KMS-11 (cell line): ENCODE results near the gene REEP1.

Source experiments
- H2AFZ ChIP-seq: fragments of 200-600 bp; sonication (generic); 2 replicates; pipeline ENCODE4 v1.6.1; 2016; ENCODE audit warnings: antibody characterized with exemption, mixed run types, low read depth
- H3K27ac ChIP-seq: fragments of 200-600 bp; sonication (generic); 2 replicates; pipeline ENCODE4 v1.6.1; 2016; ENCODE audit warnings: mild to moderate bottlenecking, mixed run types
- H3K27me3 ChIP-seq: fragments of 200-600 bp; sonication (generic); 2 replicates; pipeline ENCODE4 v1.6.1; 2017; ENCODE audit warnings: mild to moderate bottlenecking, low read depth, mixed run types, moderate library complexity; ENCODE audit not compliant: insufficient read depth
- H3K36me3 ChIP-seq: fragments of 200-600 bp; sonication (generic); 2 replicates; pipeline ENCODE4 v1.6.1; 2017; ENCODE audit warnings: mild to moderate bottlenecking, mixed run types; ENCODE audit not compliant: insufficient read depth
- H3K4me1 ChIP-seq: fragments of 200-600 bp; sonication (generic); 2 replicates; pipeline ENCODE4 v1.6.1; 2016; ENCODE audit warnings: mild to moderate bottlenecking, low read depth, mixed run types; ENCODE audit not compliant: poor library complexity, severe bottlenecking
- H3K4me2 ChIP-seq: fragments of 200-600 bp; sonication (generic); 2 replicates; pipeline ENCODE4 v1.7.0; 2016; ENCODE audit warnings: mild to moderate bottlenecking, mixed run types
- H3K4me3 ChIP-seq: fragments of 200-600 bp; sonication (generic); IDR thresholded peaks from 2 replicates; pipeline ENCODE4 v1.6.1; 2017; ENCODE audit warnings: low read depth, low read length, mixed read lengths; ENCODE audit not compliant: insufficient read depth
- H3K79me2 ChIP-seq: fragments of 200-600 bp; sonication (generic); 2 replicates; pipeline ENCODE4 v1.6.1; 2016; ENCODE audit warnings: low read depth, mixed run types; ENCODE audit not compliant: insufficient read depth
- H3K9ac ChIP-seq: fragments of 200-600 bp; sonication (generic); 2 replicates; pipeline ENCODE4 v1.6.1; 2016; ENCODE audit warnings: mild to moderate bottlenecking, mixed run types
- H4K20me1 ChIP-seq: fragments of 200-600 bp; sonication (generic); 2 replicates; pipeline ENCODE4 v1.6.1; 2016; ENCODE audit warnings: mild to moderate bottlenecking, mixed run types; ENCODE audit not compliant: insufficient read depth
- TF ChIP-seq, protein P1 (sequence below): fragments of 200-600 bp; sonication (generic); conservative IDR thresholded peaks from 2 replicates; pipeline ENCODE4 v1.6.1; 2017; ENCODE audit warnings: low read depth, mild to moderate bottlenecking, antibody characterized with exemption, low read length, moderate library complexity, mixed read lengths

Gene REEP1

DNA sequence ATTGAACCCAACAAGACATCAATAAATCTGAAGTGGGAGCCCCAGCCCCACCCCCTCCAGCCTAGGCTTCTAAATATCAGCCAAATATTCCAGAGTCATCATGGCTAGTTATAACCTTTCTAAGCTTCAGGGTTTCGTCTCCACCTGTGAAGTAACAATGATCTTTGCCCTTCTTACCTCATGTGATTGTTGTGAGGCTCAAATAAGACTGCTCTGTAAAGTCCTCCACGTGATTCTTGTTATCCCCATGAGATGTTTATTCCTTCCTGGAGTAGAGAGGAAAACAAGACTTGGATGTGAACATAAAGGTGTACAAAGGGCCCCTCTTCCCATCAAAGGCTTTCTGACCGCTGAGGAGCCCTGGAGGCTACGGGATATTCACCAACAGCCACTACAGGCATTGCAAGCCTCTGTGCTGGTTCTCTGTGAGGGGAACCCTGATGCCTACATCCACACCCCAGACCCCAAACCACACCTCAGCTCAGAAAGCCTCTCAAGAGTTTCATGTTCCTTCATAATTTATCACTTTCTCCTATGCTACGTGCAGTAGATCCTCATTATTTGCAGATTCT is 20.1 kb upstream of the REEP1 start:
- TF ChIP-seq, protein P1, sequence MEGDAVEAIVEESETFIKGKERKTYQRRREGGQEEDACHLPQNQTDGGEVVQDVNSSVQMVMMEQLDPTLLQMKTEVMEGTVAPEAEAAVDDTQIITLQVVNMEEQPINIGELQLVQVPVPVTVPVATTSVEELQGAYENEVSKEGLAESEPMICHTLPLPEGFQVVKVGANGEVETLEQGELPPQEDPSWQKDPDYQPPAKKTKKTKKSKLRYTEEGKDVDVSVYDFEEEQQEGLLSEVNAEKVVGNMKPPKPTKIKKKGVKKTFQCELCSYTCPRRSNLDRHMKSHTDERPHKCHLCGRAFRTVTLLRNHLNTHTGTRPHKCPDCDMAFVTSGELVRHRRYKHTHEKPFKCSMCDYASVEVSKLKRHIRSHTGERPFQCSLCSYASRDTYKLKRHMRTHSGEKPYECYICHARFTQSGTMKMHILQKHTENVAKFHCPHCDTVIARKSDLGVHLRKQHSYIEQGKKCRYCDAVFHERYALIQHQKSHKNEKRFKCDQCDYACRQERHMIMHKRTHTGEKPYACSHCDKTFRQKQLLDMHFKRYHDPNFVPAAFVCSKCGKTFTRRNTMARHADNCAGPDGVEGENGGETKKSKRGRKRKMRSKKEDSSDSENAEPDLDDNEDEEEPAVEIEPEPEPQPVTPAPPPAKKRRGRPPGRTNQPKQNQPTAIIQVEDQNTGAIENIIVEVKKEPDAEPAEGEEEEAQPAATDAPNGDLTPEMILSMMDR, result no peak
- no peaks in the 10 kb centered on the region for H4K20me1 ChIP-seq
- no peak overlapping the region for H2AFZ ChIP-seq
- no peaks in the 10 kb centered on the region for H3K79me2 ChIP-seq
- no peak overlapping the region for H3K9ac ChIP-seq
- H3K4me3 ChIP-seq, result no peak overlapping the region
- no peaks in the 10 kb centered on the region for H3K27me3 ChIP-seq
- peaks cover 10% of the 10 kb centered on the region for H3K4me1 ChIP-seq
- H3K36me3 ChIP-seq, result no peaks in the 10 kb centered on the region
- H3K27ac ChIP-seq, result no peak overlapping the region
- H3K4me2 ChIP-seq, result no peak overlapping the region

DNA sequence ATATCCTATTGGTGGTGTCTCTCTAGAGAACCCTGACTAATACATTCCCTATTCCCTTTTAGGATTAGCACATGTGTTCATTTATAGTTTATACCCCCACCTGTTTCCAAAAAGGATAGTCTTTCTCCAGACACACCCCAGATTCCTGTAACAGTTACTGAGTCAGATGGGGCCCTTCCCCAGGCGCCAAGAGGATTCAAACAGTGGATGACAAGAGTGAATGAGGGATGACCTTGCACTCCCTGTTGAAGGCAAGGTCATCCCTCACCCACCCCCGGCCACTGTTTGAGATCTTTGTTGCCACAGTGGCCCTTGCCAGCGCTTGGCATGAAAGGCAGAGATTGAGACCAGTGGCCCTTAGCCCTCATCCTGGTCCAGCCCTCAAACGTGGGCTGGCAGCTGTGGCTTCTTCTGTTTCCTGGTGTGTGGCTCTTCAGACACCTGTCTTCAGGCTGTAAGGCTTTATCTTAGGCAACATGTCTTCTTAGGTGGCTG is 15.3 kb upstream of the REEP1 start:
- H3K27me3 ChIP-seq, result no peaks in the 10 kb centered on the region
- H3K79me2 ChIP-seq, result no peaks in the 10 kb centered on the region
- no peak overlapping the region for H2AFZ ChIP-seq
- no peak overlapping the region for H3K4me3 ChIP-seq
- no peaks in the 10 kb centered on the region for H4K20me1 ChIP-seq
- TF ChIP-seq, protein P1, result no peak
- no peak overlapping the region for H3K9ac ChIP-seq
- H3K4me2 ChIP-seq, result no peak overlapping the region
- no peaks in the 10 kb centered on the region for H3K4me1 ChIP-seq
- H3K27ac ChIP-seq, result no peak overlapping the region
- H3K36me3 ChIP-seq, result no peaks in the 10 kb centered on the region

DNA sequence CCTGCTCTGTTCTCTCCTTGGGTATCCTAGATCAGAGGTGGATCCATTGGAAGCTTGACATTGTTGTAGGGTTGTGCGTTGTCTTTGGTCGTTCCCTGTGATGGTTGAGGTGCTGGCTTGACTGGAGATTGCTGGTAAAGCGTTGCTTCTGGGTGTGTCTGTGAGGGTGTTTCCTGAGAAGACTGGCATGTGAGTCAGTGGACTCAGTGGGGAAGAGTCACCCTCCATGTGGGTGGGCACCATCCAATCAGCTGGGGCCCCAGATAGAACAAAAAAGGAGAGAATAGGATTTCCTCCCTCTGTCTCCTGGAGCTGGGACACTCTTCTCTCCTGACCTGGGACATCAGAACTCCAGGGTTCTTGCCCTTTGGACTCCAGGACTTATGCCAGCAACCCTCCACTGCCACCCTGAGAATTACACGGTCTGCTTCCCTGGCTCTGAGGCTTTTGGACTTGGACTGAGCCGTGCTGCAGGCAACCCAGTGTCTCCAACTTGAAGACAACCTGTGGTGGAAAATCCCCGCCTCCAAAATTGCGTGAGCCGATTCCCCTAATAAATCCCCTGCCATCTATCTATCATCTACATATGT is 14.8 kb upstream of the REEP1 start:
- H2AFZ ChIP-seq, result no peak overlapping the region
- H3K4me3 ChIP-seq, result no peak overlapping the region
- H3K4me1 ChIP-seq, result no peaks in the 10 kb centered on the region
- no peak overlapping the region for H3K27ac ChIP-seq
- TF ChIP-seq, protein P1, result no peak
- no peak overlapping the region for H3K4me2 ChIP-seq
- no peaks in the 10 kb centered on the region for H3K36me3 ChIP-seq
- H3K79me2 ChIP-seq, result no peaks in the 10 kb centered on the region
- H4K20me1 ChIP-seq, result no peaks in the 10 kb centered on the region
- H3K27me3 ChIP-seq, result no peaks in the 10 kb centered on the region
- no peak overlapping the region for H3K9ac ChIP-seq

DNA sequence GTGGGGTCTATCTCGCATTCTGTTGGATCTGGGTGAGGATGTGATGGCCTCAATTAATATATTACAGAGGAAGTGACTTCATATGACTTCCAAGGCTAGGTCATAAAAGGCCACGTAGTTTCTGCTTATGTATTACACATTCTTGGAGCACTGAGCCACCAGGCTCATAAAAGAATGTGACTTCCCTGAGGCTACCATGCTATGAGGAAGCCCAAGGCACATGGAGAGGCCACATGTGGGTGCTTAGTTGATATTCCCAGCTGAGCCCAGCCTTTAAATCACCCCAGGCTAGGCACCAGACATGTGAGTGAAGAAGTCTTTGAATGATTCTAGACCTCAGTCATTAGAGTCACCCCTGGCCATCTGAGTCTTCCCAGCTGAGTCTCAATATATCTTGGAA is 13.3 kb upstream of the REEP1 start:
- H2AFZ ChIP-seq, result no peak overlapping the region
- no peak overlapping the region for H3K9ac ChIP-seq
- no peak overlapping the region for H3K4me2 ChIP-seq
- no peaks in the 10 kb centered on the region for H4K20me1 ChIP-seq
- no peak overlapping the region for H3K27ac ChIP-seq
- no peak overlapping the region for H3K4me3 ChIP-seq
- TF ChIP-seq, protein P1, result no peak
- H3K4me1 ChIP-seq, result no peaks in the 10 kb centered on the region
- no peaks in the 10 kb centered on the region for H3K36me3 ChIP-seq
- H3K27me3 ChIP-seq, result no peaks in the 10 kb centered on the region
- H3K79me2 ChIP-seq, result no peaks in the 10 kb centered on the region
